Activated T-cell treated with anti-CD3 and anti-CD28 coated beads for 24 hours (primary cell): ENCODE data around the gene DNAJC27.
"Not testable (repeated sequence)": the region's sequence is repeated elsewhere in the genome, so short reads cannot be mapped to it uniquely, and the experiment has no call there.

ENCODE experiments used
- DNase-seq: peaks from one replicate; pipeline ENCODE4 v3.0.0-alpha.2; 2020; ENCODE audit warnings: low read depth

DNAJC27 gene

GRCh38 chr2:24971536-24972314 is at the start of gene DNAJC27:
Gene DNAJC27, minus strand, starts transcription at chr2:24971955. Its CDS starts 51 bp downstream, at chr2:24971904.
- DNase-seq: peak; percentile 96

DNA sequence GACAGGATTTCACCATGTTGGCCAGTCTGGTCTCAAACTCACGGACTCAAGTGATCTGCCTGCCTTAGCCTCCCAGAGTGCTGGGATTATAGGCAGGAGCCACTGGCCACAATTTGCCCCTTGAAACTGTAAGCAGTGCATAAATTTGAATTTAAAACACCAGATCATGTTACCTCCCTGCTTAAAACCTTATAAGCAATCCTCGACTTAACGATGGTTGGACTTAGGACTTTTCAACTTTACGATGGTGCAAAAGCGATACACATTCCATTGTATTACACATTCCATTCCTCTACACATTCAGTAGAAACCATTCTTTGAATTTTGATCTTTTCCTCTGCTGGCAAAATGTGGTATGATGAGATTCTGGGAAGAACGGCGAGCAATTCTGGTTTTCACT is 46.9 kb upstream of the DNAJC27 start:
- no peak for DNase-seq

- no peak for DNase-seq
Measured at GRCh38 chr2:25014631-25015030, 42.9 kb upstream of the DNAJC27 start.

GRCh38 chr2:25011342-25011741 is 39.6 kb upstream of the DNAJC27 start:
- not testable (repeated sequence) for DNase-seq

- no peak for DNase-seq
Measured at GRCh38 chr2:25009954-25010353, 38.2 kb upstream of the DNAJC27 start.

DNA sequence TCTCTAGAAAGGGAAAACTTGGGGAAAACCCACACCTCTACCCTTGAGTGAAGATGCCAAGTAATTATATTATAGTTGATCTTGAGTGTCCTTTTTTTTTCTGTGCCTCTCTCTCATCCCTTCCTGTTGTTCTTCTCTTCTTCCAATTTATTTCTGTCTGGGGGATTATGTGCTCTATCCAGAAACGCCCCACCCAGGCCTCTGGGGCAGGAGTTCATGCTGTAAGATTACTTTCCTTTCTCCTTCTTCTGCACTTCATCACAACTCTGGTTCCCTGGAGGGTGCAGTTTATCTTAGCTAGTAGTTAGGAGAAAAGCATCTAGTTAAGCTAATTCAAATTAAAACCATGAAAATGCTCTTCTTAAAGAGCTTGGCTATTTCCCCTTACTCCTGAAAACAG is 30.3 kb upstream of the DNAJC27 start:
- no peak for DNase-seq

DNA sequence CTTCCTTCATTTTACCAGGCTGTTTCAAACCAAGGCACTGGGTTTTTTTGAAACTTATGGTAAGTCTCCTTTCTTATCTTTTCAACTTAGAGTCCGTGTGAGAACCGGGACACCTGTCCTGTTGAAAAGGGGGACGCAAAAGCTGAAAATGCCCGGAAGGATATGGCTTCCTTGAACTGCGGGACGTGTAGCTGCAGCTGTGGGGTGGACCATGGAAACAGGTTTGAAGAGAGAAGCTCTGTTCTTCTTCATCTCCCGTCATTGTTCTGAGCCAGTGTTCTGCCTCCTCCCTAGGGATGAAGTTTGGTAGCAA is 29.5 kb upstream of the DNAJC27 start:
- no peak for DNase-seq

- DNase-seq: no peak
Measured at GRCh38 chr2:25000503-25001324, 29.0 kb upstream of the DNAJC27 start.

DNA sequence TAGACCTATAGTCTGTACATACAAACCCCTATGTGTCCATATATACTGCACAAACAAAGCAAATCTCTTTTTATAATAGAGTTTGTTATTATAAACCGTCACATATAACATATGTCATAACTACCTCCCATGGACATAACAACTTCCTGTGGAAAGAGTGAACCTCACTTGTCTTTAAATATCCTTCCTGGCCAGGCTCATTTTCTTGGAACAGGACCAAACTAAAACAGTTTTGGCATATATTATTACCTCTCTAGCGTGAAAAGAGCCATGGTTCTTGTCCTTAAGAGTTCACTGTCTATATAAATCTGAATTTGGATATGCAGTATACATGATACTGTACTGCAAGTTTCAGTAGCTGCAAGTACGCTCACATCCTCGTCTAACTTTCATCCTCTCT is 28.3 kb upstream of the DNAJC27 start:
- DNase-seq: no peak

DNA sequence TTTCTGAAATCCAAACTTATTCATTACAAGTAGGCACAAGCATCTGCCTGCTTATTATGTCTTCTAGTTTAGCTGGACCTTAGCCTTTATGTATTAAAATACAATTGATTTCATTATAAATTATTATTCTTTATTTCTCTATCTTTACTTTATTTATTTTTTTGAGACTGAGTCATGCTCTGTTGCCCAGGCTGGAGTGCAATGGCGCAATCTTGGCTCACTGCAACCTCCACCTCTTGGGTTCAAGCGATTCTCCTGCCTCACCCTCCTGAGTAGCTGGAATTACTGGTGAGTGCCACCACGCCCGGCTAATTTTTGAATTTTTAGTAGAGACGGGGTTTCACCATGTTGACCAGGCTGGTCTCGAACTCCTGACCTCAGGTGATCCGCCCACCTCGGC is 27.3 kb upstream of the DNAJC27 start:
- not testable (repeated sequence) for DNase-seq

- DNase-seq: no peak
Measured at GRCh38 chr2:24994146-24994724, 22.5 kb upstream of the DNAJC27 start.

DNA sequence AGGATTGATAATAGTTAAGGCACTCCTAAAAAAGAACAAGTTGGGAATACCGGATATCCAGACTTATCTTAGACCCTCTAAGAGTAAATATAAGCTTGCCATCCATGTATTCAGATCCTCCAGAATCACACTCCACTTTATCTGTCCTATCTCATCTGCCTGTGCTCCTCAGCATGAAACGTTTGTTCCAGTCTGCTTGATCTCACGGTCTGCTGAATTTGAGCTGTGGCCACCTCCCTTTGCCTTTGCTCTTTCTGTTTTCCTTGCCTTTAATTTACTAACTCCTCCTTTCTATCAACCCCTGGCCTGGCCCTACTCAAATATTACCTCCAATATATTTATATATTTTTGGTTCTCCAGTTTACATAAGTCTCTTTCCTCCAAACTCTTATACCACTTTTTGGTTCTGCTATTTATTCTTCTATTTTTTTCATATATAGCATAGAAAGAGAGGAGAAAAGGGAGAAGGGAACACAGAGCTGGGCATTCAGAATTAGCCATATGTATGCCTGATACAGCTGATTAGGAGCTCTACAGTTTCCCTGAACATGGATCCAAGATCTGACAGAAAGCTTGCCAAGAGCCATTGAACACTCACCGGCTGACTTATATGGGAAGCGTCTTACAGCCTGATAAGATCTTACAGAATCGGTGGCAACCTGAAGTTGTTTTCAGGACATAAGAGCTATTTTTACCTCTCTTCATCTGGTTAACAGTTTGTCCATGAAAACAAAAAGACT is 21.8 kb upstream of the DNAJC27 start:
- DNase-seq: no peak

DNA sequence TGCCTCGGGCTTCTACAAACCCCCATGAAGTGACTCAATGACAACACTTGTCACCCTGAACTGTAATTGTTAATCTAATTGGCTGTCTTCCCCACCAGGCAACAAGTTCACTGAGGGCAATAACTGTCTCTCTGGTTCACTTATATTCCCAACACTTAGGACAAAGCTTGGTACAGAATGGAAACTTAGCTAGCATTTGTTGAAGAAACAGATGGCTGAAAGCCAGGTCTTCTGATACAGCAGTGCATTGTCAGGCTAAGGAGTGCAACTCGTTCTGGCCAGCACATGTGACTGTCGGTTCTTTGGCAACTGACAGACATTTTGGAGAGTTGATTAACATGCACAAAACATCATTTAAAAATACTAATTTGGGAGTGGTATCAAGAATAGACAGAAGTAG is 14.6 kb upstream of the DNAJC27 start:
- DNase-seq: no peak

DNA sequence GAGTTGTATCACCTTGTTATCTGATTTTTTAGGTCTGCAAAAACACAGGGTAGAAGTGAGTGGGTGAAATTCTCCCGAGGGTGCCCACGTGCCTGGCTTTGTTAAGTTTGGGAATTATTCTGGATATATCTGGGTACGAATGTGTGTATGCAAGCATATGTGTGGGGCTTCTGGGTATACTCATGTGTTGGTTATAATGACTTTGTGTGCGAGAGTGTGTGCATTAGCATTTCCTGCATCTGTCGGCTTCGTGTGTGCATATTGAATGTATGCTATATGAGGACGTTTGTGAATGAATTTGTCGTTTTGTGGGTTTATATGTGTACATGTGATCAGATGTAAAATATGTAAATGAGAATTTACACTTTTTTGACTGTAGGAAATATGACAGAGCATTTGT is 13.8 kb upstream of the DNAJC27 start:
- DNase-seq: no peak

DNA sequence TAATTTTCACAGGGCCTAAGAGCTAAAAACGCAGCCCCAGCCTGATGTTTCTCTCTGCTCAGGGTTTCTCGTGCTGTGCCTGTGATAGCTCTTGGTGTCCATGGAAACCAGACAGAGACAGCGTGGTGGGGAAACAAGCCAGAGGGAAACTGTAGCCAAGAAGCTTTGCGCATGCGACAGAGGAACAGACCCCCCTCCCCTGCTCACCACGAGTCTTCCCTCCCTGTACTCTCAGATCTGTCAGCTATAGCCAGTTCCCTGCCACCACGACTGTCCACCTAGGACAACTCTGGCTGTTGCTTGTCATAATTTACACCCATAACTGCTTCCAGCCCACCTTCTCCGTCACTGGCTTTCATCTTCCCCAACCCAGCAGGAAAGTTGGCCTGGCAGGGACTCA is 13.2 kb upstream of the DNAJC27 start:
- DNase-seq: no peak

DNA sequence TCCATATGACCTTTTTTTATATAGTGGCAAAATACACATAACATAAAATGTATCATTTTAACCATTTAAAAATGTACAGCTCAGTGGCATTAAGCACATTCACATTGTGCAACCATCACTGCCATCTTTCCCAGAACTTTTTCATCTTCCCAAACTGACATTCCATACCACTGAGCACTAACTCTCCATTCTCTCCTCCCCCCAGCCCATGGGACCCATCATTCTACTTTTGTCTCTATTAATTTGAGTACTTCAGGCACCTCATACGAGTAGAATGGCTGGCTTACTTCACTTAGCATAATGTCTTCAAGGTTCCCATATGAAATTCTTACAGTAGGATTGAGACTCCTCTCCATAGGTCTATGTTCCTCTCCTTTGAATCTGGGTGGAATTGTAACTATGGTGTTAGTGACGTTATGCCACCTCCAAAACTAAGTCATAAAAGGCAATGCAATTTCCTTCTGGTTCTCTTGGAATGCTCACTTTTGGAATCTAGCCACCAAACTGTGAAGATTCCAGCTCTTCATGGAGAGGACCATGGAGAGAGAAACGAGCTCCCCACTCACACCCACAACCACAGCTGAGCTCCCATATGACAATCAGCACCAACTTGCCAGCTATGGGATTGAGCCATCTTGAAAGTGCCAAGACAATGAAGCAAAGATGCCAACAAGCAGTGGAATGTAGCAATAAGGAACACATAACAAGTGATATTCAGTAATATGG is 9.8 kb upstream of the DNAJC27 start:
- DNase-seq: no peak

DNA sequence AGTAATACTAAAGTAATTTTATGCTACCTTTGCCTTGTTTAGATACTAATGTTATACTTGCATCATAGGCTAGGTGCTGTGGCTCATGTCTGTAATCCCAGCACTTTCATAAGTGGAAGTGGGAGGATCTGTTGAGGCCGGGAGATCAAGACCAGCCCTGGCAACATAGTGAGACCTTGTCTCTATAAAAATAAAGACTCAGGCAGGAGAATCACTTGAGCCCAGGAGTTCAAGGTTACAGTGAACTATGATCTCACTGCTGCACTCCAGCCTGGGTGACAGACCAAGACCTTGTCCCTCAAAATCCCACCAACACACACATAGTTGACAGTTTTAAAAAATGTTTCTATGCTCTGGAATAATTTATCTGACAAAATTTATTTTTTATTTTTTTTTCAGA is 6.9 kb upstream of the DNAJC27 start:
- DNase-seq: no peak

- no peak for DNase-seq
Measured at GRCh38 chr2:24977631-24978030, 5.9 kb upstream of the DNAJC27 start.

GRCh38 chr2:24973812-24974211 is 2.1 kb upstream of the DNAJC27 start:
- DNase-seq: no peak

DNA sequence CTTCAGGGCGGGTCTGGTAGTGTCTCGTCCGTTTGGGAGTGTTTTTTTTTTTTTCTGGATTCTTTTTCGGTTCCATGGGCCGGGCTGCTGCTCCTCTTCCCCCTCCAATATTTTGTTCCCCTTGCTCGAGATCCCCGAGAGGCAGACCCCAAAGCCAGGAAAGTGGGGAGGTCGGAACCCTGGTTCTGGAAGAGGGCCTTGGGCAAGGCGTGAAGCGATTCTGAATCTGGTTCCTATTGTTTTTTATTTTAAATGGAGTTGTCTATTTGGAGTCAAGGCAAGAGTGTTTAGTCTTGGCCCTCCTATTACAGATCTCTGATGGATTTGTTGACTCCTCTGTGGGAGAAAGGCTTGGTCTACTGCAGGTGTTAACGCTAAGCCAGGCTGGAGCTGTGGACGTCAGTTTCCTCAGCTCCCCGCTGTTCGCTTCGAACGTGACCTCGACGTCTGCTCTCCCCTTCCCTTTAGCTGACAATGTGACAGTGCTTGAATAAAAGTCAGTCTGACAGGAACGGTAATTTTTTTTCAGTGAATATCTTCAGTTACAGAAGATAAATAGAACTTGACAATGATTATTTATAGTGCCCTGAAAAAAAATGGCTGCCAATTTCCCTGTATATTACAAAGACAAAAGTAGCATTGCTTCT is 683 bp upstream of the DNAJC27 start:
- DNase-seq: peak; percentile 2

DNA sequence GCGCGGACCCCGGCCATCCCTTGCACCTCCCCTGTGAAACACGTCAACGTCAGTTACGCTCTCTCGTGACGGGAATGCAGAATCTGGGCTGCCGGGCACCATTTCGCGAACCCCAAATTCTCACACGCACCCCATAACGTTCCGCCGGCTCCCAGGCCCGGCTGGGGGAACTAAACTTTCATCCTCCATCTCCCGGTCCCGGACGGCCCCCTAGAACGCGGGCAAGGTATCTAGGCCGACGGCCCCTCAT is 544 bp downstream of the DNAJC27 start:
- no peak for DNase-seq
